ENCODE data around the gene RIT2.

RIT2 gene

DNA sequence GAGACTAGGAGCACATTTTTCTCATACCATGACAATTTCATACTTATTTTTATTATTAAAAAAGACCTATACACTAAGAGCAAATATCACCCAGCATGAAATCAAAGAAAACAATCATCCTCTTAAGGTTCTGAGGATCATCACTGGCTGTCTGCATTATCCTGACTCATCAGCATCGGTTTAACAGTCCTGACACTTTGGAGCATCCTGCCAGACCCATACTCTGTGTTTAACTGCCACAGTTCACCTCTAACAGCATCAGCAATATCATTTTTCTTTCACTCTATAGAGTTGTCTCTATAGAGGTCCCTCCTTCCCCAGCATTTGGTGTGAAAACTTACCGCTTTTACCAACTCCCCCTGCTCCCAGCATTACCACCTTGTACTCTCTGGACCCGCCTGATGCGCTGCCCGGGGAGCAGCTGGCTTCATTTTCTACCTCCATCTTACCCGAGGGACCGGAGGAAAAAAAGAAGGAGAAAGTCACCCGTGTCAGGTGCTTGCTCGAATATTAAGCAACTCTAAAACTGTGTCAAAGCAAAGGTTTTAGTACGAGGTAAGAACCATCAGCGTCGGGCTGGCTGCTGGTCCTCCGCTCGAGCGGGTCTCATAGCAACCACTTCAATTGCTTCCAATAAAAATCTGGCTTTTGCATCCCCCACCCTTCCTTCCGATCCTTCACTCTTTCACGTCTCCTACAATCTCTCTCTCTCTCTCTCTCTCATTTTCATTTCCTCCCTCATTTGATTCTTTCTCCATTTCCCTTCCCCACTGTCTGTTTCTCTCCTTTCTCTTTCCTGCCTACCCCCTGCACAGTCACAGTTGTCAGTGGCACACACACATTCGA, at the start of gene RIT2:
Gene RIT2 (minus strand): TSS at position 610 of the 846 bp plus-strand sequence.
- H3K27me3 ChIP-seq (ENCODE audit: insufficient read depth, low read length) = no peaks in the 10 kb centered on the region
- no peaks in the 10 kb centered on the region for H3K4me1 ChIP-seq (ENCODE audit: control insufficient read depth, insufficient read depth, low read length, unreplicated experiment)
- H3K27ac ChIP-seq (ENCODE audit: low read depth, low read length) = no peak within 1 kb of the TSS
- H2AFZ ChIP-seq (ENCODE audit: low read length, unreplicated experiment) = no peak within 1 kb of the TSS
- H3K4me3 ChIP-seq (ENCODE audit: low read depth, low read length) = no peak within 1 kb of the TSS
- H3K36me3 ChIP-seq (ENCODE audit: insufficient read depth, low read length) = no peaks in the 10 kb centered on the region
- no peaks in the 10 kb centered on the region for H3K79me2 ChIP-seq (ENCODE audit: control insufficient read depth, insufficient read depth, low read length, unreplicated experiment)

DNA sequence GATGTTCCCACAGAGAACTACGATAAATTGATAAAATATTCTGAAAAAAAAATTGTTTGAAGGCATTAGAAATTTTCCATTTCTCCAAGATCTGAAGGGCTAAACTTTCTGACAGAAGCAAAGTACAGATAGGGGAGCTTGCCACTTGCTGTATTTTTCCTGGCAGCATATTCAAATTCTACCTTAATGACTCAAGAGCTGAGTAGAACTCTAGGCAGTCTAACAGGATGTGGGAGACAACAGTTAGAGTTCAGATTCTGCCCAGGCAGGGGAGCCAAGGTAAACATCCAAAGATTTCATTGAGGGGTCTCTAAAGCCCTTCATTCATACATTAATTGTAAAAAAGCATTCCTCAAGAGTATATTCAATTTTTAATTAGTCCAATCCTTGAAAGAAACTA, 46.0 kb upstream of the RIT2 start:
- H3K27me3 ChIP-seq (ENCODE audit: insufficient read depth, low read length) = no peaks in the 10 kb centered on the region

DNA sequence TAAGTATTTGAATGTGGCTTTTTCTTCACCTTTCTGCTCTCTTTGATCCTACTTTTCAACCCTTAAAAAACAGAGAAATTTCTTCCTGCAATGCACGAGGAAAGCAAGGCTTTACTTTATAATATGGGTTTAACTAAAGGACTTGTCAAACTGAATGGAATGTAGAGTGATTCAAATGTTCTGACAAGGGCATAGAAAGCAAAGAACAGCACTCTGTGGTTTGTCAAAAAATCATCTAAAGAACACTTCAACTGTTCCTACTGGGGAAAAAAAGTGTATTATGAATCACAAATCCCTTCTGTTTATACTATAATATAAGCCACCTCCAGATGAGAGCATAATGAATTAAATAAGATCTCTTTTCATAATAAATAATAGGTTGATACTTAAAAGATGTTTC, 45.0 kb upstream of the RIT2 start:
- Histone ChIP-seq H2AFZ (ENCODE audit: low read length, unreplicated experiment) (peak overlapping the region; percentile 77), H3K27me3 (ENCODE audit: insufficient read depth, low read length) (no peaks in the 10 kb centered on the region), H3K4me1 (ENCODE audit: control insufficient read depth, insufficient read depth, low read length, unreplicated experiment) (peaks cover 39% of the 10 kb centered on the region), H3K27ac (ENCODE audit: low read depth, low read length) (peak overlapping the region; percentile 78), H3K79me2 (ENCODE audit: control insufficient read depth, insufficient read depth, low read length, unreplicated experiment) (no peaks in the 10 kb centered on the region), H3K4me3 (ENCODE audit: low read depth, low read length) (peak overlapping the region; percentile 56), H3K36me3 (ENCODE audit: insufficient read depth, low read length) (no peaks in the 10 kb centered on the region; the same call in 1 of the 2 replicates)

More for the DNA sequence above, 46.0 kb upstream of the RIT2 start:
- peak overlapping the region; percentile 78 for H3K27ac ChIP-seq (ENCODE audit: low read depth, low read length)
- H3K4me1 ChIP-seq (ENCODE audit: control insufficient read depth, insufficient read depth, low read length, unreplicated experiment) = peaks cover 39% of the 10 kb centered on the region
- H3K4me3 ChIP-seq (ENCODE audit: low read depth, low read length) = peak overlapping the region; percentile 36
- peak overlapping the region; percentile 55 for H2AFZ ChIP-seq (ENCODE audit: low read length, unreplicated experiment)
- no peaks in the 10 kb centered on the region; the same call in 1 of the 2 replicates for H3K36me3 ChIP-seq (ENCODE audit: insufficient read depth, low read length)
- no peaks in the 10 kb centered on the region for H3K79me2 ChIP-seq (ENCODE audit: control insufficient read depth, insufficient read depth, low read length, unreplicated experiment)

DNA sequence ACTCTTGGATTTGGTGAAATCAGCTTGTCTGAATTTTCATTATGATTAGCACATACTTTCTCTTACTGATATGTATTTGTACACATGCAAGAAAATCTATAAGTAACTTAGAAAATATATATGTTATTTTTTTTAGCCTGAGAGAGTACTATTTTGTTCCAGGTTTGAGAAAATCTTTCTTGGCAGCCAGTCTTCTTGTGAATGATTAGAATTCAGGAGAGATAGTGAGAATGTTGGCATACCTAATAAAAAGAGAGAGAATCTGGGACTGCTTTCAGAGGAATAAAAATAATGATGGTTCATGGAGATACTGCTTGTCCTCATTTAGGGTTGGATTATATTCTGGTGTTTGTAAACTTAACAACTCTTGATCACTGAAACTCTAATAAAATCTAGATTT, 44.4 kb upstream of the RIT2 start:
- Histone ChIP-seq H2AFZ (ENCODE audit: low read length, unreplicated experiment) (peak overlapping the region; percentile 77), H3K27ac (ENCODE audit: low read depth, low read length) (peak overlapping the region; percentile 78), H3K4me3 (ENCODE audit: low read depth, low read length) (peak overlapping the region; percentile 56), H3K4me1 (ENCODE audit: control insufficient read depth, insufficient read depth, low read length, unreplicated experiment) (peaks cover 39% of the 10 kb centered on the region), H3K27me3 (ENCODE audit: insufficient read depth, low read length) (no peaks in the 10 kb centered on the region), H3K79me2 (ENCODE audit: control insufficient read depth, insufficient read depth, low read length, unreplicated experiment) (no peaks in the 10 kb centered on the region), H3K36me3 (ENCODE audit: insufficient read depth, low read length) (no peaks in the 10 kb centered on the region; the same call in 1 of the 2 replicates)

DNA sequence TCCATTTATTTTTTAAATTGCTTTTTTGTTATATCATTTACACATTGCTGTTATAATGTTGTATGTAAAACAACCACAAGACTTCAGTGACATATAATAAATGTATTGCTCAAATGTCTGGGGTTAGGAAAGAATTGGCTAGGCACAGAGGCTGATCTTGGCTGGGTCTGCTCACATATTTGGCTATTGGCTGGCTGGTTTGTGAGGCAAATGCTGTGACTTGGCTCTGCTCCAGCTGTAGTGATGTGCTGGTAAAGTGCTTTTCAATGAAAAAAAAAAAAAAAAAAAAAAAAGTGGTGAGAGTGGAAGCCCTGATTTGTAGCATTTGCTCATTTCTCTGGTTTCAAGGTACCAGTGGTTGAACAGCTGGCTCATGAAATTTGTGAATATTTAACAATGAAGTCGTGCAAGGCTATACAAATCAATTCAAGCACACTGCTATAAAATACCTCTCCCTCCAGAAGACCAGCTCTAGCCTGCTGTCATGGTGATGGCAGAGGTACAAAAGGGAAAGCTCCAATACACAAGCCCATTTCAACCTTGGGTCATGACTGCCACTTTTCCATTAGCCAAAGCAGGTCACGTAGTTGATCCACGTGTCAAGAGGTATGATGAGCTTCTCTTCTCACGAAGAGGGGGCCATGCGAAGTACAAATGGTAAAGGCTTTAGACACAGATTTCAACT, 43.7 kb upstream of the RIT2 start:
- H3K36me3 ChIP-seq (ENCODE audit: insufficient read depth, low read length) = no peaks in the 10 kb centered on the region
- H3K4me1 ChIP-seq (ENCODE audit: control insufficient read depth, insufficient read depth, low read length, unreplicated experiment) = peaks cover 39% of the 10 kb centered on the region
- no peak overlapping the region for H2AFZ ChIP-seq (ENCODE audit: low read length, unreplicated experiment)
- no peak overlapping the region for H3K4me3 ChIP-seq (ENCODE audit: low read depth, low read length)
- H3K27me3 ChIP-seq (ENCODE audit: insufficient read depth, low read length) = no peaks in the 10 kb centered on the region
- no peaks in the 10 kb centered on the region for H3K79me2 ChIP-seq (ENCODE audit: control insufficient read depth, insufficient read depth, low read length, unreplicated experiment)
- H3K27ac ChIP-seq (ENCODE audit: low read depth, low read length) = peak overlapping the region; percentile 78; the same call in 1 of the 2 replicates

DNA sequence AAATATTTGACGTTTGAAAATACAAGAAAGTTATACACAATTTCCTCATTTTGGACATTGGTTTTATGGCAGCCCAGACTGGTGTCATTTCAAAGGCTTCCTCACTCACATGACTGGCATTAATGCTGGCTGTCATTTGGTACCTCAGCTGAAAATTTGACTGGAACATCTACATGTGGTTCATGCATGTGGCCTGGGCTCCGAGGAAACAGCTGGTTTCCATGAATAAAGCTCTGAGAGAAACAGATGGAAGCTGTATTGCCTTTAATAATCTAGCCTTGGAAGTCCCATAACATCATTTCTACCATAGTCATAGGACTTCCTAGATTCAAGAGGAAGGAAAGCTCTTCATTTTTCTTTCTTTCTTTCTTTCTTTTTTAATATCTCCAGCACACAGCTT, 42.9 kb upstream of the RIT2 start:
- H3K27me3 ChIP-seq (ENCODE audit: insufficient read depth, low read length) = no peaks in the 10 kb centered on the region
- no peak overlapping the region for H3K4me3 ChIP-seq (ENCODE audit: low read depth, low read length)
- no peak overlapping the region for H3K27ac ChIP-seq (ENCODE audit: low read depth, low read length)
- no peaks in the 10 kb centered on the region for H3K36me3 ChIP-seq (ENCODE audit: insufficient read depth, low read length)
- H3K4me1 ChIP-seq (ENCODE audit: control insufficient read depth, insufficient read depth, low read length, unreplicated experiment) = peaks cover 39% of the 10 kb centered on the region
- peak overlapping the region; percentile 79 for H2AFZ ChIP-seq (ENCODE audit: low read length, unreplicated experiment)
- H3K79me2 ChIP-seq (ENCODE audit: control insufficient read depth, insufficient read depth, low read length, unreplicated experiment) = no peaks in the 10 kb centered on the region

DNA sequence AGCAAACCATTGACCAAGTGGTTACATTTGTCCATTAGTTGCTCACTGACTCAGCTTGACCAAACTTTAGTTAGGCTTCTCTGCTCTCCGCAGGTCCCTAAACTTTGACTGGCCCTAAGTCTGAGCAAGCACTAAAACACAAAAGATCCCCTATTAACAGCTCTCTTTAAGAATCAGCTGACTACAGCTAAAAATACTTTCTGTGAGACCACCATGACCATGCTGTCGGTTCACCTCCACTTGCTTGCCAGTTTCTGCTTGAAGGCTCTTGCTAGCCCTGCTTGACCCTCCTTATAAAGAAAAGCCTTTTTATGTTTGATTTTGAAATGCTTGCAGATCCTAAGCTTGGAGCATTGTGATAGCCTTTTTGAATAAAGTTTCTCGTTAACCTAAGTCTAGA, 40.4 kb upstream of the RIT2 start:
- Histone ChIP-seq H3K27me3 (ENCODE audit: insufficient read depth, low read length) (no peaks in the 10 kb centered on the region), H2AFZ (ENCODE audit: low read length, unreplicated experiment) (no peak overlapping the region), H3K4me1 (ENCODE audit: control insufficient read depth, insufficient read depth, low read length, unreplicated experiment) (peaks cover 23% of the 10 kb centered on the region), H3K36me3 (ENCODE audit: insufficient read depth, low read length) (no peaks in the 10 kb centered on the region), H3K27ac (ENCODE audit: low read depth, low read length) (no peak overlapping the region), H3K79me2 (ENCODE audit: control insufficient read depth, insufficient read depth, low read length, unreplicated experiment) (no peaks in the 10 kb centered on the region), H3K4me3 (ENCODE audit: low read depth, low read length) (no peak overlapping the region)

DNA sequence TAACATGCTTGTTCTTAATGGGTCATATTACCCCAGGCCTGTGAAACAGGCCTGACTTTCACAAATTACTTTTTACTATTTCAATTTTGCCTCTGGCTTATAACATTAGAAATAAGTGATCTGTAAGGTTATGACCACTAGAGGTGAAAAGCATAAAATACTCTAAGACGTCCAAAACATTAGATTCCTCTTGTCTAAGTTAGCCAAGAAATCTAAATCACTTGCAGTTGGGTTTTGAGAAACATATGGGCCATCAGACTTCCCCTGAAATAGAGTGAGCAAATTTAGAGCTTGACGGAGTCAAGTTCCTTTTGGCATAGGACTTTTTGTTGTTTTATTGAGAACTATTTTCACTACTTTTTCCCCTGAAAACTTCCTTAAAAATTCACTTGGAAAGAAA, 32.7 kb upstream of the RIT2 start:
- no peaks in the 10 kb centered on the region for H3K79me2 ChIP-seq (ENCODE audit: control insufficient read depth, insufficient read depth, low read length, unreplicated experiment)
- no peaks in the 10 kb centered on the region for H3K36me3 ChIP-seq (ENCODE audit: insufficient read depth, low read length)
- H3K4me1 ChIP-seq (ENCODE audit: control insufficient read depth, insufficient read depth, low read length, unreplicated experiment) = peaks cover 6% of the 10 kb centered on the region
- H2AFZ ChIP-seq (ENCODE audit: low read length, unreplicated experiment) = no peak overlapping the region
- H3K4me3 ChIP-seq (ENCODE audit: low read depth, low read length) = no peak overlapping the region
- no peaks in the 10 kb centered on the region for H3K27me3 ChIP-seq (ENCODE audit: insufficient read depth, low read length)
- no peak overlapping the region for H3K27ac ChIP-seq (ENCODE audit: low read depth, low read length)

DNA sequence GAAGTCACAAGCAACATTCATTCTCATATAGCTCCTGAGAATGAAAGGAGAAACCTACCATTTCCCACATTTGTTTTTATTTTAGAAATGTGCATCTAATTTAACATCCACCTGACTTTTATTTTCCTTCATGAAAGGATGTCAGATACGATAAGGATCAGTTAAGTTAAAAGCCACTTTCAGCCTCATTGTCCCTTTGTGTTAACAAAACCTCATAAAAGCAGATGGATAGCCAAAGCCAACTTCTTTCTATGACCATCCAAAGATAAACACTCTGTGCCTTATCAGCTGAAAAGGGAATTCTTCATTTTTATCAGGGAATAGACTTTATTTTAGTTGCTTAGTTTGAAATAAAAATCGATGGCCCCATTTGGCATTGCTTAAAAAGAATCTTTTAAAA, 25.7 kb upstream of the RIT2 start:
- no peaks in the 10 kb centered on the region for H3K27me3 ChIP-seq (ENCODE audit: insufficient read depth, low read length)
- H3K36me3 ChIP-seq (ENCODE audit: insufficient read depth, low read length) = no peaks in the 10 kb centered on the region
- H3K4me1 ChIP-seq (ENCODE audit: control insufficient read depth, insufficient read depth, low read length, unreplicated experiment) = no peaks in the 10 kb centered on the region
- H3K4me3 ChIP-seq (ENCODE audit: low read depth, low read length) = no peak overlapping the region
- no peak overlapping the region for H3K27ac ChIP-seq (ENCODE audit: low read depth, low read length)
- no peaks in the 10 kb centered on the region for H3K79me2 ChIP-seq (ENCODE audit: control insufficient read depth, insufficient read depth, low read length, unreplicated experiment)
- H2AFZ ChIP-seq (ENCODE audit: low read length, unreplicated experiment) = no peak overlapping the region

DNA sequence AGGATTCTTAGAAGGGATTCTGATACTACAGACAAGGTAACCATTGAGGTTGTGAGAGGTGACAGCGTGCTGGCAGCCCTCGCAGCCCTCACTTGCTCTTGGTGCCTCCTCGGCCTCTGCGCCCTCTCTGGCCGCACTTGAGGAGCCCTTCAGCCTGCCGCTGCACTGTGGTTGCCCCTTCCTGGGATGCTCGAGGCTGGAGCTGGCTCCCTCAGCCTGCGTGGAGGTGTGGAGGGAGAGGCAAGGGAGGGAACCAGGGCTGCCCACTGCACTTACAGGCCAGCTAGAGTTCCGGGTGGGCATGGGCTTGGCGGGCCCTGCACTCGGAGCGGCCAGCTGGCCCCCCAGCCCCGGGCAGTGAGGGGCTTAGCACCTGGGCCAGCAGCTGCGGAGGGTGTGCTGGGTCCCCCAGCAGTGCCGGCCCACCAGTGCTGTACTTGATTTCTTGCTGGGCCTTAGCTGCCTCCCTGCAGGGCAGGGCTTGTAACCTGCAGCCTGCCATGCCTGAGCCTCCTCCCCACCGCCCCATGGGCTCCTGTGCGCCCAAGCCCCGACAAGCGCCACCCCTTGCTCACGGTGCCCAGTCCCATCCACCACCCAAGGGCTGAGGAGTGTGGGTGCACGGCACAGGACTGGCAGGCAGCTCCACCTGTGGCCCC, 23.9 kb upstream of the RIT2 start:
- no peak overlapping the region for H3K27ac ChIP-seq (ENCODE audit: low read depth, low read length)
- H3K36me3 ChIP-seq (ENCODE audit: insufficient read depth, low read length) = no peaks in the 10 kb centered on the region
- H3K4me3 ChIP-seq (ENCODE audit: low read depth, low read length) = no peak overlapping the region
- no peaks in the 10 kb centered on the region for H3K27me3 ChIP-seq (ENCODE audit: insufficient read depth, low read length)
- H3K4me1 ChIP-seq (ENCODE audit: control insufficient read depth, insufficient read depth, low read length, unreplicated experiment) = no peaks in the 10 kb centered on the region
- no peaks in the 10 kb centered on the region for H3K79me2 ChIP-seq (ENCODE audit: control insufficient read depth, insufficient read depth, low read length, unreplicated experiment)
- H2AFZ ChIP-seq (ENCODE audit: low read length, unreplicated experiment) = no peak overlapping the region

Measured in ACC112 (cell line).